Type B pancreatic cell (in vitro differentiated cells): ENCODE data around the gene TMEM167B. TPM values are rescaled to one million over a fixed set of nuclear protein-coding genes. Genes with fewer than 3 reads are reported as not detected.

Experiments
- DNase-seq: peaks from one replicate; pipeline ENCODE4 v3.0.0; 2021; ENCODE audit warnings: mixed read lengths; ENCODE audit not compliant: unreplicated experiment; ENCODE audit errors: extremely low spot score
- H3K27ac Mint-ChIP-seq: 2 replicates; pipeline ENCODE4 v1.8.0; 2021; ENCODE audit warnings: mild to moderate bottlenecking, mixed read lengths
- H3K27me3 Mint-ChIP-seq: 2 replicates; pipeline ENCODE4 v1.8.0; 2021; ENCODE audit warnings: mixed read lengths
- H3K36me3 Mint-ChIP-seq: 2 replicates; pipeline ENCODE4 v1.8.0; 2021; ENCODE audit warnings: mixed read lengths
- H3K4me1 Mint-ChIP-seq: one replicate; pipeline ENCODE4 v1.8.0; 2021; ENCODE audit warnings: mixed read lengths; ENCODE audit not compliant: unreplicated experiment
- H3K4me3 Mint-ChIP-seq: 2 replicates; pipeline ENCODE4 v1.8.0; 2021; ENCODE audit warnings: mild to moderate bottlenecking, mixed read lengths
- H3K9me3 Mint-ChIP-seq: 2 replicates; pipeline ENCODE4 v1.8.0; 2021; ENCODE audit warnings: mixed read lengths
- total RNA-seq: library from RNA; stranded (reverse); gene quantifications from 2 replicates; pipeline ENCODE4 v1.2.1, GENCODE V29; 2021; ENCODE audit warnings: low replicate concordance
- TF ChIP-seq, protein P1 (sequence below): fragments of 200-600 bp; sonication (generic); conservative IDR thresholded peaks from 2 replicates; pipeline ENCODE4 v1.5.0; 2021; ENCODE audit warnings: antibody characterized with exemption, mild to moderate bottlenecking

TMEM167B gene
- total RNA-seq, 1 donor from 2014 or later = 29.6 TPM

DNA sequence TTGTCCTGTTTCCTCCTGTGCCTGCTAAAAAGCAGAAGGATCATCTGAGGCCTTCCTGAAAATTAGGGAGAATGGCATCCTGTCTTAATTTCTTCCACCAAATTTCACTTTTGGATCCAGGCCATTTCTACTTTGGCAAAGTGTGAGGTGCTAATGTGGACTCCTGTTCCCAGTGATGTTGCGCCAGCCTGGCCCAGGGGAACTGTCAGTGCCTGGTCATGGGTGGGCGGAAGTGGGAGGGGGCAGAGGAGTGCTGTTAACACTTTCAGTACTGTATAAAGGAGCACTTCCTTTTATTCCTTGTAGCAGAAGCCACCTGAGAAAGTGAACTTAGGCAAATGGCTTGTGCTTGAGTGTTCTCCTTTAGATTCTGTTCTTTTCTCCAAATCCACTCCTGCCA lies 43.3 kb downstream of the TMEM167B start:
- peak overlapping the region; percentile 68 for H3K27ac Mint-ChIP-seq
- DNase-seq = no peak
- TF ChIP-seq, protein P1, sequence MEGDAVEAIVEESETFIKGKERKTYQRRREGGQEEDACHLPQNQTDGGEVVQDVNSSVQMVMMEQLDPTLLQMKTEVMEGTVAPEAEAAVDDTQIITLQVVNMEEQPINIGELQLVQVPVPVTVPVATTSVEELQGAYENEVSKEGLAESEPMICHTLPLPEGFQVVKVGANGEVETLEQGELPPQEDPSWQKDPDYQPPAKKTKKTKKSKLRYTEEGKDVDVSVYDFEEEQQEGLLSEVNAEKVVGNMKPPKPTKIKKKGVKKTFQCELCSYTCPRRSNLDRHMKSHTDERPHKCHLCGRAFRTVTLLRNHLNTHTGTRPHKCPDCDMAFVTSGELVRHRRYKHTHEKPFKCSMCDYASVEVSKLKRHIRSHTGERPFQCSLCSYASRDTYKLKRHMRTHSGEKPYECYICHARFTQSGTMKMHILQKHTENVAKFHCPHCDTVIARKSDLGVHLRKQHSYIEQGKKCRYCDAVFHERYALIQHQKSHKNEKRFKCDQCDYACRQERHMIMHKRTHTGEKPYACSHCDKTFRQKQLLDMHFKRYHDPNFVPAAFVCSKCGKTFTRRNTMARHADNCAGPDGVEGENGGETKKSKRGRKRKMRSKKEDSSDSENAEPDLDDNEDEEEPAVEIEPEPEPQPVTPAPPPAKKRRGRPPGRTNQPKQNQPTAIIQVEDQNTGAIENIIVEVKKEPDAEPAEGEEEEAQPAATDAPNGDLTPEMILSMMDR = no peak

DNA sequence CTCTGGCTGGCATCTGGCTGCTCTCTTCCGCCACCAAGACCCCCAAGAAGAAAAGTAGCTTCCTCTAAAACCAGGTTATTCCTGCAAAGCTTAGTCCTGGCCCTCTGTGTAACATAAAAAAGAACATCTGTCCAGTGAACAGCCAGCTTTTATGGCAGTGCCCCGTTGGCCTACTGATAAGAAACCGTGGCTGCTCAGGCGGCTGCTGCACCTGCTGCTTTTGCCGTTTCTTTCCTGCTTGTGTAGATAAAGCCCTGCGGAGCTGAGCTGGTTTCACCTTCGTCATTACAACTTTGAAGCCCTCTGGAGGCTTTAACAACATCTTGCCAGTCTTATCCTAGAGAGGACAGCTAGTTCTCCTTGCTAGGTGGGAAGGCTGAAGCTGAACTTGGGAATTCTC lies 43.9 kb downstream of the TMEM167B start:
- H3K4me3 Mint-ChIP-seq = peak overlapping the region; percentile 28
- H3K36me3 Mint-ChIP-seq = no peaks in the 10 kb centered on the region
- DNase-seq = no peak
- peaks cover 9% of the 10 kb centered on the region for H3K4me1 Mint-ChIP-seq
- H3K27me3 Mint-ChIP-seq = no peaks in the 10 kb centered on the region
- H3K27ac Mint-ChIP-seq = peak overlapping the region; percentile 68
- no peaks in the 10 kb centered on the region for H3K9me3 Mint-ChIP-seq
- TF ChIP-seq, protein P1 = no peak

More for the DNA sequence above, 43.3 kb downstream of the TMEM167B start:
- Mint-ChIP-seq H3K4me1 (peaks cover 9% of the 10 kb centered on the region), H3K9me3 (no peaks in the 10 kb centered on the region), H3K27me3 (no peaks in the 10 kb centered on the region), H3K36me3 (no peaks in the 10 kb centered on the region), H3K4me3 (no peak overlapping the region)

GRCh38 chr1:109135940-109136339 lies 45.4 kb downstream of the TMEM167B start:
- no peak overlapping the region for H3K4me3 Mint-ChIP-seq
- H3K27me3 Mint-ChIP-seq = no peaks in the 10 kb centered on the region
- peak overlapping the region; percentile 31 for H3K27ac Mint-ChIP-seq
- H3K4me1 Mint-ChIP-seq = peaks cover 9% of the 10 kb centered on the region
- H3K36me3 Mint-ChIP-seq = no peaks in the 10 kb centered on the region
- TF ChIP-seq, protein P1 = no peak
- no peaks in the 10 kb centered on the region for H3K9me3 Mint-ChIP-seq
- no peak for DNase-seq

DNA sequence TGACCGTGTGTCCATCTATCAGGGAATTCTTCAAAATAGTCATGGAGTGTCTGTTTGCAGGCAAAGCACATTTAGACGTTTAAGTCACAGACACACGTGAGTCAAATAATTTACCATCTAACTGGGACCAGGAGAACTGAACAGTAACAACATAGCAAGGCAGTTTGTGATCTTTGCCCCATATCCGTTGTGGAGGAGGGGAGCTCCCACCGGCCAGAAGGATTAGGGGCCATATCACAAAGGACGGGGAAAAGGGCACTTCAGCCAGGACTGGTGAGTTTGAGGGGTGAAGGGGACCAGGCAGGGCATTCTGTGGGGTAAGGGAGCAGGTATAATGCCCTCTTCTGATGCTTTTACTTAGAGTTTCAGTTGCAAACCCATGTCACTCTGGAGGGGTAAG lies 46.2 kb downstream of the TMEM167B start:
- Mint-ChIP-seq H3K36me3 (no peaks in the 10 kb centered on the region), H3K27ac (no peak overlapping the region), H3K9me3 (no peaks in the 10 kb centered on the region), H3K27me3 (no peaks in the 10 kb centered on the region), H3K4me3 (no peak overlapping the region), H3K4me1 (peaks cover 9% of the 10 kb centered on the region)
- TF ChIP-seq, protein P1 = no peak
- DNase-seq = no peak

- peaks cover 9% of the 10 kb centered on the region for H3K4me1 Mint-ChIP-seq
- no peak for DNase-seq
- no peaks in the 10 kb centered on the region for H3K27me3 Mint-ChIP-seq
- TF ChIP-seq, protein P1 = no peak
- H3K36me3 Mint-ChIP-seq = no peaks in the 10 kb centered on the region
- H3K9me3 Mint-ChIP-seq = no peaks in the 10 kb centered on the region
- H3K27ac Mint-ChIP-seq = peak overlapping the region; percentile 53
- H3K4me3 Mint-ChIP-seq = no peak overlapping the region
These were observed 47.4 kb downstream of the TMEM167B start for GRCh38 chr1:109137958-109138357.

DNA sequence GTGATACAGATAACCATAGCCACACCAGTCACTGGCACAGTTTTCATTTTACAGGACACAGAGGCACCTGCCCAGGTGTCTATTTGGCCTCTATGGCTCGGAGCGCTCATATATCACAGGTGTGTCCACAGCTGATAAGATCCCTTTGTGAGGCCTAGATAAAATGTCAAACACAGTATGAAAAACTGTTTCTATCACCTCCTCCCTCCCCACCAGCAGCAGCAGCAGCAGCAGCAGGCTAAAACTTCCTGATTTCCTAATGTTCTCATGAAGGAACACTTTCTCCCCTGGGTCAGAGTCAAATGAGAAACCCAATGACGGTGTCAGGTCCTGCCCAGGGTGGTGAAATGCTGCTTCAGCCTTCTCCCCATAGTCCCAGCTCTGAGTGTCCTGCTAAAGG lies 47.8 kb downstream of the TMEM167B start:
- TF ChIP-seq, protein P1 = no peak
- Mint-ChIP-seq H3K27ac (peak overlapping the region; percentile 53), H3K27me3 (no peaks in the 10 kb centered on the region), H3K9me3 (no peaks in the 10 kb centered on the region), H3K4me3 (no peak overlapping the region), H3K36me3 (no peaks in the 10 kb centered on the region), H3K4me1 (peaks cover 9% of the 10 kb centered on the region)
- DNase-seq = no peak
